ENCODE data around the gene TPH2.

DNA sequence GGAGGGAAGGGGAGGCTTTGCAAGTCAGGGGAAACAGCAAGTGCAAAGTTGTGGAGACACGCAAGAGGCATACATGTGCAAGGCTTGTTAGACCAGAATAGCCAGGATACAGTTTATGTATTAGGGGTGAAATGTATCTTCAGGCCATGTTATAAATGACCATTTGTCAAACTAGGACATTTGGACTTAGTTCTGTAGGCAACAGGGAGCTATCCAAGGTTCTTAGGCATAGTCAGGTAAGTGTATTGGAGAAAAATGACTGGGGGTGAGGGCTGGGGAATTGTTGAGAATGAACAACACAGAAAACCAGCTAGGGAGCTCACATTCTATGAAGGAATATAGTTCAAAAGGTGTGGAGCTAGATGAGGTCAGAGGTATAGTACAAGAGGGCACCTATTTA is 42.5 kb downstream of the TPH2 start:
- TF ChIP-seq, protein P1, sequence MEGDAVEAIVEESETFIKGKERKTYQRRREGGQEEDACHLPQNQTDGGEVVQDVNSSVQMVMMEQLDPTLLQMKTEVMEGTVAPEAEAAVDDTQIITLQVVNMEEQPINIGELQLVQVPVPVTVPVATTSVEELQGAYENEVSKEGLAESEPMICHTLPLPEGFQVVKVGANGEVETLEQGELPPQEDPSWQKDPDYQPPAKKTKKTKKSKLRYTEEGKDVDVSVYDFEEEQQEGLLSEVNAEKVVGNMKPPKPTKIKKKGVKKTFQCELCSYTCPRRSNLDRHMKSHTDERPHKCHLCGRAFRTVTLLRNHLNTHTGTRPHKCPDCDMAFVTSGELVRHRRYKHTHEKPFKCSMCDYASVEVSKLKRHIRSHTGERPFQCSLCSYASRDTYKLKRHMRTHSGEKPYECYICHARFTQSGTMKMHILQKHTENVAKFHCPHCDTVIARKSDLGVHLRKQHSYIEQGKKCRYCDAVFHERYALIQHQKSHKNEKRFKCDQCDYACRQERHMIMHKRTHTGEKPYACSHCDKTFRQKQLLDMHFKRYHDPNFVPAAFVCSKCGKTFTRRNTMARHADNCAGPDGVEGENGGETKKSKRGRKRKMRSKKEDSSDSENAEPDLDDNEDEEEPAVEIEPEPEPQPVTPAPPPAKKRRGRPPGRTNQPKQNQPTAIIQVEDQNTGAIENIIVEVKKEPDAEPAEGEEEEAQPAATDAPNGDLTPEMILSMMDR (IDR thresholded peaks at IDR 0.05; ENCODE audit: low read depth, low read length, missing input control) = no peak
- TF ChIP-seq, protein P2, sequence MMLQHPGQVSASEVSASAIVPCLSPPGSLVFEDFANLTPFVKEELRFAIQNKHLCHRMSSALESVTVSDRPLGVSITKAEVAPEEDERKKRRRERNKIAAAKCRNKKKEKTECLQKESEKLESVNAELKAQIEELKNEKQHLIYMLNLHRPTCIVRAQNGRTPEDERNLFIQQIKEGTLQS (IDR thresholded peaks at IDR 0.05) = no peak
- no peak for TF ChIP-seq GABPA (IDR thresholded peaks at IDR 0.05 in 1 of 2, conservative IDR thresholded peaks at IDR 0.05 in 1 of 2)
- TF ChIP-seq, protein P3, sequence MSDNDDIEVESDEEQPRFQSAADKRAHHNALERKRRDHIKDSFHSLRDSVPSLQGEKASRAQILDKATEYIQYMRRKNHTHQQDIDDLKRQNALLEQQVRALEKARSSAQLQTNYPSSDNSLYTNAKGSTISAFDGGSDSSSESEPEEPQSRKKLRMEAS (IDR thresholded peaks at IDR 0.05) = no peak
- no peak for TF ChIP-seq RAD21 (IDR thresholded peaks at IDR 0.05)
- no peak for TF ChIP-seq YY1 (IDR thresholded peaks at IDR 0.05)
- no peak for TF ChIP-seq RXRA (IDR thresholded peaks at IDR 0.05)
- no peak for TF ChIP-seq TAF1 (conservative IDR thresholded peaks at IDR 0.05)
- no peak for TF ChIP-seq JUND (IDR thresholded peaks at IDR 0.05)
- TF ChIP-seq, protein P4, sequence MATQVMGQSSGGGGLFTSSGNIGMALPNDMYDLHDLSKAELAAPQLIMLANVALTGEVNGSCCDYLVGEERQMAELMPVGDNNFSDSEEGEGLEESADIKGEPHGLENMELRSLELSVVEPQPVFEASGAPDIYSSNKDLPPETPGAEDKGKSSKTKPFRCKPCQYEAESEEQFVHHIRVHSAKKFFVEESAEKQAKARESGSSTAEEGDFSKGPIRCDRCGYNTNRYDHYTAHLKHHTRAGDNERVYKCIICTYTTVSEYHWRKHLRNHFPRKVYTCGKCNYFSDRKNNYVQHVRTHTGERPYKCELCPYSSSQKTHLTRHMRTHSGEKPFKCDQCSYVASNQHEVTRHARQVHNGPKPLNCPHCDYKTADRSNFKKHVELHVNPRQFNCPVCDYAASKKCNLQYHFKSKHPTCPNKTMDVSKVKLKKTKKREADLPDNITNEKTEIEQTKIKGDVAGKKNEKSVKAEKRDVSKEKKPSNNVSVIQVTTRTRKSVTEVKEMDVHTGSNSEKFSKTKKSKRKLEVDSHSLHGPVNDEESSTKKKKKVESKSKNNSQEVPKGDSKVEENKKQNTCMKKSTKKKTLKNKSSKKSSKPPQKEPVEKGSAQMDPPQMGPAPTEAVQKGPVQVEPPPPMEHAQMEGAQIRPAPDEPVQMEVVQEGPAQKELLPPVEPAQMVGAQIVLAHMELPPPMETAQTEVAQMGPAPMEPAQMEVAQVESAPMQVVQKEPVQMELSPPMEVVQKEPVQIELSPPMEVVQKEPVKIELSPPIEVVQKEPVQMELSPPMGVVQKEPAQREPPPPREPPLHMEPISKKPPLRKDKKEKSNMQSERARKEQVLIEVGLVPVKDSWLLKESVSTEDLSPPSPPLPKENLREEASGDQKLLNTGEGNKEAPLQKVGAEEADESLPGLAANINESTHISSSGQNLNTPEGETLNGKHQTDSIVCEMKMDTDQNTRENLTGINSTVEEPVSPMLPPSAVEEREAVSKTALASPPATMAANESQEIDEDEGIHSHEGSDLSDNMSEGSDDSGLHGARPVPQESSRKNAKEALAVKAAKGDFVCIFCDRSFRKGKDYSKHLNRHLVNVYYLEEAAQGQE (IDR thresholded peaks at IDR 0.05) = peak; percentile 95
- TF ChIP-seq FOXA1 (IDR thresholded peaks at IDR 0.05) = no peak
- TF ChIP-seq EGR1 (IDR thresholded peaks at IDR 0.05; ENCODE audit: low read depth in 2 of 2) = no peak

All from liver (tissue), 3 donors.